CD14-positive monocyte (primary cell): ENCODE data around the gene TOMM7. TPM values are rescaled to one million over a fixed set of nuclear protein-coding genes. Genes with fewer than 3 reads are reported as not detected.
A peak's percentile ranks its signal among the peaks of the same experiment; 100 is the strongest.

Source experiments
- DNase-seq, 3 donors: peaks; one replicate each; pipeline ENCODE4 v3.0.0-alpha.2; 2011 to 2022
- H2AFZ ChIP-seq: 2 replicates; pipeline ENCODE4 v1.6.0; 2012; ENCODE audit warnings: mild to moderate bottlenecking, low read depth, low read length, inconsistent platforms; ENCODE audit not compliant: insufficient read depth, poor library complexity, severe bottlenecking
- H3K27ac ChIP-seq, 2 donors: 1 replicate in 1 of 2; 2 replicates in 1 of 2; pipeline ENCODE4 v1.5.1; 2012 to 2013; ENCODE audit warnings: low read length in 2 of 2, control low read depth in 1 of 2, inconsistent platforms in 1 of 2, low read depth in 1 of 2, mild to moderate bottlenecking in 1 of 2
- H3K27me3 ChIP-seq, 2 donors: one replicate each; pipeline versions ENCODE4 v1.6.0 to v1.6.1; 2011 to 2013; ENCODE audit warnings: low read length in 2 of 2; ENCODE audit not compliant: control insufficient read depth in 2 of 2, insufficient read depth in 2 of 2
- H3K36me3 ChIP-seq, 2 donors: replicated peaks in 1 of 2; 1 replicate in 1 of 2; 2 replicates in 1 of 2; pipeline versions ENCODE4 v1.5.1 to v1.6.1; 2012 to 2013; ENCODE audit warnings: low read length in 2 of 2, control low read depth in 1 of 2, inconsistent platforms in 1 of 2, mild to moderate bottlenecking in 1 of 2; ENCODE audit not compliant: insufficient read depth in 2 of 2, control insufficient read depth in 1 of 2
- H3K4me1 ChIP-seq, 2 donors: 1 replicate in 1 of 2; 2 replicates in 1 of 2; pipeline versions ENCODE4 v1.5.1 to v1.6.1; 2012 to 2013; ENCODE audit warnings: low read length in 2 of 2, control low read depth in 1 of 2, inconsistent platforms in 1 of 2, mild to moderate bottlenecking in 1 of 2, moderate library complexity in 1 of 2; ENCODE audit not compliant: insufficient read depth in 2 of 2, control insufficient read depth in 1 of 2
- H3K4me2 ChIP-seq: replicated peaks from 2 replicates; pipeline ENCODE3; 2012; ENCODE audit warnings: low read length, moderate library complexity, mild to moderate bottlenecking; ENCODE audit not compliant: poor library complexity, severe bottlenecking; ENCODE audit errors: extremely low read depth
- H3K4me3 ChIP-seq, 3 experiments: fragments of 200-600 bp in 1 of 3; sonication (generic) in 1 of 3; replicated peaks in 1 of 3; 1 replicate in 2 of 3; 2 replicates in 1 of 3; pipeline ENCODE4 v1.5.1; 2011 to 2013; ENCODE audit warnings: low read length in 3 of 3, mild to moderate bottlenecking in 3 of 3, control low read depth in 2 of 3, low read depth in 2 of 3, inconsistent platforms in 1 of 3, moderate library complexity in 1 of 3
- H3K79me2 ChIP-seq: 2 replicates; pipeline ENCODE4 v1.6.0; 2012; ENCODE audit warnings: mild to moderate bottlenecking, control low read depth, inconsistent platforms, low read length, moderate library complexity; ENCODE audit not compliant: insufficient read depth
- H3K9ac ChIP-seq: 2 replicates; pipeline ENCODE4 v1.6.0; 2017; ENCODE audit warnings: low read length, mild to moderate bottlenecking; ENCODE audit not compliant: insufficient read depth, poor library complexity, severe bottlenecking
- H3K9me3 ChIP-seq, 2 donors: replicated peaks in 1 of 2; 1 replicate in 1 of 2; 2 replicates in 1 of 2; pipeline versions ENCODE4 v1.5.1 to v1.6.1; 2012 to 2013; ENCODE audit warnings: low read length in 2 of 2, control low read depth in 1 of 2; ENCODE audit not compliant: control insufficient read depth in 1 of 2, insufficient read depth in 1 of 2
- H4K20me1 ChIP-seq: 2 replicates; pipeline ENCODE4 v1.6.0; 2012; ENCODE audit warnings: mild to moderate bottlenecking, low read length, control low read depth, moderate library complexity; ENCODE audit not compliant: insufficient read depth
- H3K27ac Mint-ChIP-seq, 7 donors: one replicate each; pipeline ENCODE4 v1.8.0; 2020; ENCODE audit warnings: mild to moderate bottlenecking in 7 of 7, mixed read lengths in 7 of 7, moderate library complexity in 6 of 7, inconsistent platforms in 2 of 7
- H3K27me3 Mint-ChIP-seq, 3 donors: one replicate each; pipeline ENCODE4 v1.8.0; 2021 to 2022; ENCODE audit warnings: low read depth in 3 of 3, mild to moderate bottlenecking in 3 of 3, mixed read lengths in 3 of 3, moderate library complexity in 3 of 3, inconsistent platforms in 1 of 3
- H3K36me3 Mint-ChIP-seq, 2 donors: one replicate each; pipeline ENCODE4 v1.8.0; 2020; ENCODE audit warnings: mixed read lengths in 2 of 2, inconsistent platforms in 1 of 2, mild to moderate bottlenecking in 1 of 2
- H3K4me1 Mint-ChIP-seq: one replicate; pipeline ENCODE4 v1.8.0; 2020; ENCODE audit warnings: mild to moderate bottlenecking, mixed read lengths
- H3K4me3 Mint-ChIP-seq, 2 donors: one replicate each; pipeline ENCODE4 v1.8.0; 2020; ENCODE audit warnings: mild to moderate bottlenecking in 2 of 2, mixed read lengths in 2 of 2, moderate library complexity in 1 of 2
- H3K9me3 Mint-ChIP-seq, 7 donors: one replicate each; pipeline ENCODE4 v1.8.0; 2020 to 2022; ENCODE audit warnings: mixed read lengths in 7 of 7, mild to moderate bottlenecking in 6 of 7, moderate library complexity in 6 of 7, inconsistent platforms in 2 of 7
- CTCF ChIP-seq: fragments of 200-600 bp; IDR thresholded peaks from one replicate; pipeline ENCODE4 v1.8.0; 2022; ENCODE audit warnings: antibody characterized with exemption, mild to moderate bottlenecking
- WGBS: methylation state at CpG from one replicate; pipeline ENCODE4 v1.1.5; 2013; ENCODE audit warnings: missing lambda C conversion rate; ENCODE audit not compliant: insufficient coverage; 5-methylcytosine and 5-hydroxymethylcytosine counted together
- intact Hi-C, 2 donors: fragments of 100-400 bp; cut with micrococcal nuclease; formaldehyde crosslinking; loops; one replicate each; pipeline versions ENCODE4 v1.15.0 to v1.15.1; 2023
- polyA plus RNA-seq, 3 donors: library from polyadenylated mRNA; depleted of rRNA in 1 of 3; unstranded in 2 of 3; stranded (reverse) in 1 of 3; fragments of 300-500 nt in 2 of 3; fragments of >200 nt in 1 of 3; fragmentation: Illumina TruSeq in 2 of 3; gene quantifications; 1 replicate in 2 of 3; 2 replicates in 1 of 3; pipeline ENCODE4 v1.2.3, GENCODE V29; 2012 to 2021

Gene TOMM7
- polyA plus RNA-seq, 3 donors = 93.3 to 125 (median 111) TPM

GRCh38 chr7:22842383-22842941 lies 19.8 kb upstream of the TOMM7 start:
- H4K20me1 ChIP-seq = no peaks in the 10 kb centered on the region
- 91% methylated on average over 5 of the region's 6 CpGs for WGBS
- H3K4me2 ChIP-seq = no peak overlapping the region
- H3K27ac Mint-ChIP-seq = no peak overlapping the region
- H3K4me3 Mint-ChIP-seq = no peak overlapping the region
- H3K36me3 Mint-ChIP-seq = no peaks in the 10 kb centered on the region
- H3K79me2 ChIP-seq = no peaks in the 10 kb centered on the region
- DNase-seq = no peak
- TF ChIP-seq CTCF = no peak
- no peaks in the 10 kb centered on the region for H3K36me3 ChIP-seq
- H3K4me1 ChIP-seq = no peaks in the 10 kb centered on the region
- H3K9me3 Mint-ChIP-seq = peaks cover 0 to 2% (median 0%) of the 10 kb centered on the region in 7 donors
- no peaks in the 10 kb centered on the region for H3K9me3 ChIP-seq
- no peaks in the 10 kb centered on the region for H3K4me1 Mint-ChIP-seq
- H2AFZ ChIP-seq = peak overlapping the region; percentile 41
- intact Hi-C loops = no loop called here
- H3K9ac ChIP-seq = no peak overlapping the region
- H3K4me3 ChIP-seq = no peak overlapping the region
- peaks cover 4 to 10% (median 7%) of the 10 kb centered on the region in 3 donors for H3K27me3 Mint-ChIP-seq
- no peaks in the 10 kb centered on the region for H3K27me3 ChIP-seq
- H3K27ac ChIP-seq = no peak overlapping the region

- Mint-ChIP-seq H3K4me3 (no peak overlapping the region), H3K9me3 (peaks cover 0 to 2% (median 0%) of the 10 kb centered on the region in 7 donors), H3K27me3 (peaks cover 4 to 10% (median 7%) of the 10 kb centered on the region in 3 donors), H3K36me3 (no peaks in the 10 kb centered on the region), H3K4me1 (no peaks in the 10 kb centered on the region), H3K27ac (no peak overlapping the region)
- Histone ChIP-seq H3K4me3 (no peak overlapping the region), H3K36me3 (no peaks in the 10 kb centered on the region), H4K20me1 (no peaks in the 10 kb centered on the region), H3K4me2 (no peak overlapping the region), H3K9me3 (no peaks in the 10 kb centered on the region), H2AFZ (peak overlapping the region; percentile 41), H3K27me3 (no peaks in the 10 kb centered on the region), H3K79me2 (no peaks in the 10 kb centered on the region), H3K27ac (no peak overlapping the region), H3K4me1 (no peaks in the 10 kb centered on the region), H3K9ac (no peak overlapping the region)
- TF ChIP-seq CTCF = no peak
- DNase-seq = no peak
- intact Hi-C loops = no loop called here
- WGBS = 92% methylated on average over 1 of the region's 10 CpGs
These were observed 19.3 kb upstream of the TOMM7 start for GRCh38 chr7:22841954-22842353.
